ENCODE results near the gene CHST3.

Gene CHST3

GRCh38 chr10:71995887-71996575 is 31.8 kb downstream of the CHST3 start:
- no peak for ATAC-seq

DNA sequence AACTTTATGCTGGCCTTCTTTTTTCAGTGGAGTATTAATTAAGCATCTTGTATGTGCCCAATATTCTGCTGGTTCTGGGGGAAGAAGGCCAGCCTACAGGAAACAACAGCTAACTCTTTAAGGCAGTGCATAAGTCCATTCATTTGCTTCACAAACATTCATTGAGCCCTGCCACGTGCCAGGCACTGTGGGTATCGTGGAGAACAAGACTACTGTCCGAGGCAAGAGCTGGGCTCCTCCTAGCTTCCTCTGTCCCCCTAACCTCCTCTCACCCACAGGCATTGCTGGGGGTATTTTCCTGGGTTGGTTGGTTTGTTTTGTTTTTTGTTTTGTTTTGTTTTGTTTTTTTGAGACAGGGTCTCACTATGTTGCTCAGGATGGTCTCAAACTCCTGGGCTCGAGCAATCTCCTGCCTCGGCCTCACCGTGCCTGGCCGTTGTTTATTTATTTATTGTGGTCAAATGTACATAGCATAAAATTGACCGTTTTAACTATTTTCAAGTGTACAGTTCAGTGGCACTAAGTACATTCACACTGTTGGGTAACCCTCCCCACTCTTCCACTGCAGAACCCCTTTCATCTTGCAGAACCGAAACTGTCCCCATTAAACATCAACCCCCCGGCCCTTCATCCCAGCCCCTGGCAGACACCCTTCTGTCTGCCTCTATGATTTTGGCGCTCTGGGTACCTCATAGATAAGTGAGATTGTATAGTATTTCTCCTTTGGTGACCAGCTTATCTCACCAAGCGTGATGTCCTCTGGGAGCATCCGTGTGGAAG is 32.6 kb downstream of the CHST3 start:
- ATAC-seq, result no peak

- ATAC-seq, result no peak
These were observed 34.1 kb downstream of the CHST3 start for GRCh38 chr10:71998119-71998839.

GRCh38 chr10:71998840-71999194 is 34.6 kb downstream of the CHST3 start:
- ATAC-seq, result no peak

- no peak for ATAC-seq
These were observed 35.3 kb downstream of the CHST3 start for GRCh38 chr10:71999360-72000072.

GRCh38 chr10:72000073-72001032 is 36.2 kb downstream of the CHST3 start:
- ATAC-seq, result no peak

GRCh38 chr10:72001033-72001395 is 36.8 kb downstream of the CHST3 start:
- no peak for ATAC-seq

DNA sequence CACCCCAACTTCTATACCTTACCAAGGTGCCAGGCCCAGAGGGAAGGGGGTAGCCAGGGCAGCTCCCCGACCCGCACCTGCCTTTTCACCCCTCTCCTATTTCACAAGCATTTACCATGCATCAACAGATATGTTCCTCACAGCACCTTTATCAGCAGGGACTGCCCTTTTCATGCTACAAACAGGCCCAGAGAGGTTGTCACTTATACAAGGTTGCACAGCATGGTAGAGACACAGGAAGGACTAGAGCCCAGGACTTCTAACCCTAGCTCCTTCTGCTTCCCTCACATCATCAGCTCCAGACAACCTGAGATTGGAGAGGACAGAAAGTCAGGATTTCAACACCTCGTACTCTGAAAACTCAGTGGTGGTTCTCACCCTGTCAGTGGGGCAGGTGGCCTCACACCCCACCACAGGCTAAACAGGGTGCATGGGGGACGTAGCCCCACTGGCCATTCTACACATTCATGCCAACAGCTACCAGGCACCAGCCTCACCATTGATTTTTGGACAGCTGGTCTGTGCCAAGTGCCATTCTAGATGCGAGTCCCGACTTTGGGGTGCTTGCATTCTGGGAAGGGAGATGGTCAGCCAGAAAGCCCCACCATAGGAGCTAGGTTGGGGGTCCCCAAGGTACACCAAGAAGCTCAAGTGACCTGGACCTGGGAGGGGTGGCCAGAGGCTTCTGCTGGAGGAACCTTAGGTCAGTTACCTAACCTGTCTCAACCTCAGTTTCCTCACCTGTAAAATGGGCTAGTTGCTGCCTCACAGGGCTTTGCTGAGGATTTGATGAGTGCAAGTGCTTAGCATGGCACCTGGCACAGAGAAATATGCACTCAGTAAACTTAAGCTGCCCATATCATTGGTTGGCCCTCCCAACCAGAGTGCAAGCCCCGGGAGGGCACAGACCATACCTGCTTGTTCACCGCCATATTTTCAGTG is 38.4 kb downstream of the CHST3 start:
- no peak for ATAC-seq

GRCh38 chr10:72006026-72006425 is 41.8 kb downstream of the CHST3 start:
- ATAC-seq, result no peak

- ATAC-seq, result no peak
These were observed 43.2 kb downstream of the CHST3 start for GRCh38 chr10:72007246-72007892.

DNA sequence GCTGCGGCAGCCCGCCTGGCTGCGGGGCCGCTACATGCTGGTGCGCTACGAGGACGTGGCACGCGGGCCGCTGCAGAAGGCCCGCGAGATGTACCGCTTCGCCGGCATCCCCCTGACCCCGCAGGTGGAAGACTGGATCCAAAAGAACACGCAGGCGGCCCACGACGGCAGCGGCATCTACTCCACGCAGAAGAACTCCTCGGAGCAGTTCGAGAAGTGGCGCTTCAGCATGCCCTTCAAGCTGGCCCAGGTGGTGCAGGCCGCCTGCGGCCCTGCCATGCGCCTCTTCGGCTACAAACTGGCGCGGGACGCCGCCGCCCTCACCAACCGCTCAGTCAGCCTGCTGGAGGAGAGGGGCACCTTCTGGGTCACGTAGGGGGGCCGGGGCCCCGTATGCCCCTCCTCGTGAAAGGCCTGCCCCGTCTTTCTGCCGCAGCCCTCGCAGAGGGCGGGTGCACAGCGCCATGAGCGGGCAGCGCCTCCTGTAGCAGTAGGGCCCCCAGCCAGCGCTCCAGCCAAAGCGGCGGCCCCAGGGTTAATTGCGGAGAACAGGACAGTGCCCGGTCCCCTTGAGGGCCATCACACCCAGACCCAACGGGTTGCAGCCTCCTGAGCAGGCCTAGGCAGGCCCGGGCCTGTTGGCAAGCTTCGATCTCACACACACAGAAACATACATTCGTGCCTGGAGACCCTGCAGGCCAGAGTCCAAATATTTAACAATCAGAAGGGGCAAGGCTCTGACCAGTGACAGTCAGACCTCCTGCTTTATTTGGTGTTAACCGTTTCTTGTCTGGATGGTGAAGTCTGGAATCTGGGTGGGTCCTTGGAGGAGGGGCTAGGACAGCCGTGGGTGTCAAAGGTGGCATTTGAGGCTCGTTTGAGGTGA is 44.1 kb downstream of the CHST3 start:
- ATAC-seq, result no peak

- no peak for ATAC-seq
These were observed 44.8 kb downstream of the CHST3 start for GRCh38 chr10:72009051-72009424.

- no peak for ATAC-seq
These were observed 45.4 kb downstream of the CHST3 start for GRCh38 chr10:72009425-72010081.

GRCh38 chr10:72010234-72010973 is 46.2 kb downstream of the CHST3 start:
- ATAC-seq, result no peak

DNA sequence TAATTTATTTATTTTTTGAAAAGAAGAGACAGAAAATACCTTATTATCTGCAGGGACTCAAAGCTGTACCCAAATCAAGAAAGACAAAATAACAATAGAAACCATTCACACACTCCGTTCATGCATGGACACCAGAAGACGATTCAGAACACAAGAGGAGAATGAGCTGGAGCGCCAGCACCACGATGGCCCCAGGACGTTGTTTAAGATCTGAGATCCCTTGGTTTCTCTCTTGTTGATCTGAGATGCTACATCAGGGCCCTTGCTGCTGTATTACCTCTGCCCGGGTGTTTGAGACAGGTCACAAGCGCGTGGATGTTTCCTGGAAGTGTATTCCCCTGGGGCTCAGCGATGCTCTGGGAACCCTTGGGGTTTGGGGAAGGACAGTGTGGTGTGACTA is 46.8 kb downstream of the CHST3 start:
- ATAC-seq, result no peak

DNA sequence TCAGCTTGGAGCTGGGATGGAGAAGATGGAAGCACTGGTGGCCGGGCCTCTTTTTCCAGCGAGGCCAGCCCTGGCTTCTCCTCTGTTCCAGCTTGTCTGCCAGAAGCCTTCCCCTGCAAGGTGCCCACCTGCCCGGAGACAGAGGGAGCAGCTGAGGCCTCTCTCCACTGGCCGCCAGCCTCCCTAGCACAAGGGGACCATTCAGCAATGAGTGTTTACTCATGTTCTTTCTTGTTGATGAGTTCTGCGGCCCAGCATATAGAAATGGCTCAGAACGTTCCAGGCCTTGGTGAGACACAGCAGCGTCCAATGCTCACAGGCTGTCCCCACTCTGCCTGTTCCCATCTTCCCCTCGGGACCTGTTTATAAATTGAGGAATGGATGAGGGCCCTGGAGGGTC is 47.3 kb downstream of the CHST3 start:
- ATAC-seq, result no peak

DNA sequence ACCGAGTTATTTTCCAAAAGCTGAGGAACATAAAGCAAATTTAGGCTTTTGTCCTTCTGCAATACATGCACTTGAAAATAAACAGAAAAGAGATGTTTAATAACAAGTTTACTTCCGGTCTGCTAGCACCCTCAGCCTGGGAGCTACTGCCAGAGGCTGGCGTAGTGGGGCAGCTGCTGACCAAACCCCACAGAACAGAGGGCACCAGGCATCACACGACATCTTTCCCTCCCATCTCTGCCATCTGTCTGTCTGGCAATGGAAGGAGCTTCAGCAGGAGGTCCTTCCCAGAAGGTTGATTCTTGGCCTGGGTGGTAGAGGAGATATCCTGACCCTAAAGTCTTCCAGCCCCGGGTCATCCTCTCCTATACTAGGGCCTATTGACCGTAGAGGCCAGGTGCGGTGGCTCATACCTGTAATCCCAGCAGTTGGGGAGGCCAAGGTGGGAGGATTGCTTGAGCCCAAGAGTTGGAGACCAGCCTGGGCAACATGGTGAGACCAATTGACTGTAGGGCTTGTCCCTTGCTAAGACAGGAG is 47.8 kb downstream of the CHST3 start:
- no peak for ATAC-seq

- ATAC-seq, result no peak
These were observed 48.6 kb downstream of the CHST3 start for GRCh38 chr10:72012796-72013195.
